Dendritic cell treated with granulocyte-macrophage colony-stimulating factor and Interleukin-4, amounts not matched to agents 40 ng/mL and 50 ng/mL, for 4 days (primary cell): ENCODE measurements around the gene ABCC2.
A peak's percentile ranks its signal among the peaks of the same experiment; 100 is the strongest.

Experiments used
- H3K27ac Mint-ChIP-seq: one replicate; pipeline ENCODE4 v1.8.0; 2022; ENCODE audit warnings: mild to moderate bottlenecking, mixed read lengths
- H3K27me3 Mint-ChIP-seq: one replicate; pipeline ENCODE4 v1.8.0; 2022; ENCODE audit warnings: mild to moderate bottlenecking, mixed read lengths
- H3K36me3 Mint-ChIP-seq: one replicate; pipeline ENCODE4 v1.8.0; 2022; ENCODE audit warnings: low read depth, mixed read lengths
- H3K4me1 Mint-ChIP-seq: one replicate; pipeline ENCODE4 v1.8.0; 2022; ENCODE audit warnings: low read depth, mixed read lengths
- H3K4me3 Mint-ChIP-seq: one replicate; pipeline ENCODE4 v1.8.0; 2022; ENCODE audit warnings: mild to moderate bottlenecking, moderate library complexity, mixed read lengths
- H3K9me3 Mint-ChIP-seq: one replicate; pipeline ENCODE4 v1.8.0; 2022; ENCODE audit warnings: mixed read lengths
- intact Hi-C: fragments of 100-400 bp; cut with micrococcal nuclease; formaldehyde crosslinking; loops from one replicate; pipeline ENCODE4 v1.15.0; 2022

The ABCC2 gene

GRCh38 chr10:99843310-99843709 is 60.9 kb downstream of the ABCC2 start:
- Mint-ChIP-seq H3K27me3 (peaks cover 4% of the 10 kb centered on the region), H3K4me1 (peaks cover 34% of the 10 kb centered on the region), H3K36me3 (no peaks in the 10 kb centered on the region), H3K27ac (peak overlapping the region; percentile 9), H3K9me3 (no peaks in the 10 kb centered on the region), H3K4me3 (no peak overlapping the region)
- intact Hi-C loops, result no loop called here

- no peaks in the 10 kb centered on the region for H3K9me3 Mint-ChIP-seq
- H3K4me1 Mint-ChIP-seq, result peaks cover 34% of the 10 kb centered on the region
- no peaks in the 10 kb centered on the region for H3K36me3 Mint-ChIP-seq
- H3K4me3 Mint-ChIP-seq, result no peak overlapping the region
- peaks cover 4% of the 10 kb centered on the region for H3K27me3 Mint-ChIP-seq
- intact Hi-C loops, result no loop called here
- H3K27ac Mint-ChIP-seq, result peak overlapping the region; percentile 30
These were observed 62.1 kb downstream of the ABCC2 start for GRCh38 chr10:99844433-99844955.

DNA sequence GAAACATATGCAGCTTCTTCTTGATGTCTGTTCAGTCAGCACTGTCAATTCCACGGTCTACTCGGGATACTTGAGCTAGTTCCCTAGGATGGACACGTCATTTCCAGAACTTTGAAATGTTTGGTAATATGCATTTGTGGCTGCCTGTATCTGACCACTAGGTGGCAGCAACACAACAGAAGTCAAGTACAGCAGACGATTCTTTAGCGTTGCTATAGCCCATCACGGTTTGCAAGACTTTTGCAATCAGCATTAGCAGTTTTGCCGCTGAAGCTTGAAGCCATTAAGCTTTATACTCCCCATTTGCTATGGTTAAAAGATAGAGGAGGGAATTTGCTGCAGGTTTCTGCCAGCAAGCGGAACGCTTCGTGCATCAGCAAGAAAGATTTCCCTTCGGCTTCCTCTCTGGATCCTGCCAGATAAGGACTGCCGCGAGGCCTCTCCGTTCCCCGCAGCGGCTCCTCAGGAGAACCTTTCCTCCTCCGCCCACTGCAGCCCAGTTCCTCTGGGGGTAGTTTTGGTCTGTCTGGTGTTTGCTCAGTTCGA is 63.5 kb downstream of the ABCC2 start:
- no peaks in the 10 kb centered on the region for H3K9me3 Mint-ChIP-seq
- peak overlapping the region; percentile 37 for H3K4me3 Mint-ChIP-seq

DNA sequence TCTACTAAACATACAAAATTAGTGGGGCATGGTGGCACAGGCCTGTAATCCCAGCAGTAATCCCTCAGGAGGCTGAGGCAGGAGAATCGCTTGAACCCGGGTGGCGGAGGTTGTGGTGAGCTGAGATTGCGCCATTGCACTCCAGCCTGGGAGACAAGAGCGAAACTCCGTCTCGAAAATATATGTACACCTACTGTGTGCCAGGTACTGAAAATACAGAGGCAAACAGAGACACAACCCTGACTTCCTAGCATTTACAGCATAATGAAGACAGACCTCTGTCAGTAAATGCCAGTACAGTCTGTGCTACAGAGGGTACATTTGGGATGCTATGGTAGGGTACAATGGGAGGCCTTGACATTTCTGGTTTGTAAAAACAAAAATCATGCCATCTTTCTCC is 66.6 kb downstream of the ABCC2 start:
- intact Hi-C loops, result loop anchor here (5.0 kb wide), 1 partner anchor 118 kb away; no protein-coding TSS in a partner anchor
- no peaks in the 10 kb centered on the region for H3K9me3 Mint-ChIP-seq
- no peak overlapping the region for H3K4me3 Mint-ChIP-seq
- no peaks in the 10 kb centered on the region for H3K36me3 Mint-ChIP-seq
- H3K4me1 Mint-ChIP-seq, result peaks cover 16% of the 10 kb centered on the region
- H3K27ac Mint-ChIP-seq, result no peak overlapping the region
- peaks cover 4% of the 10 kb centered on the region for H3K27me3 Mint-ChIP-seq

More for the DNA sequence above, 63.5 kb downstream of the ABCC2 start:
- intact Hi-C loops, result loop anchor here (1.0 to 5.0 kb wide), 2 partner anchors 121 to 200 kb away; no protein-coding TSS in a partner anchor
- no peak overlapping the region for H3K27ac Mint-ChIP-seq
- peaks cover 4% of the 10 kb centered on the region for H3K27me3 Mint-ChIP-seq
- H3K4me1 Mint-ChIP-seq, result peaks cover 32% of the 10 kb centered on the region
- no peaks in the 10 kb centered on the region for H3K36me3 Mint-ChIP-seq

DNA sequence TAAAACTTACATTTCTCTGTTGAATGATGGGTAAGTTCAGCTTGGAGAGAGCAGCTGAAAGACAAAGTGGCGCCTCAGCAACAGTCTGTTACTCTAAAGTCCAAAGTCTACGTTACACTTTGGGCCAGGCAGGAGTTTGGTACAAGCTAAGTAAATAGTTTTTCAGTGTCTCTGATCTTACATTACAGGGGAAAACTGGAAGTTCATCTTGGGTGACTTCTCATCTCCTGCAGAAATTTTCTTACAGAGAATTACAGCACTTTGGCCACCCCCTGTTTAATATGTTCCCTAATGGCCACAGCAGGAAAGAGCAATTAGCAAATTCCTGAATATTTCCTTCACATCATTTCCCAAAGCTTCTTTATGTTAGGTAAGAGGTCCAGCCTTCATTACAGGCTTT is 67.1 kb downstream of the ABCC2 start:
- Mint-ChIP-seq H3K4me3 (no peak overlapping the region), H3K9me3 (no peaks in the 10 kb centered on the region), H3K27ac (no peak overlapping the region), H3K27me3 (peaks cover 4% of the 10 kb centered on the region), H3K36me3 (no peaks in the 10 kb centered on the region), H3K4me1 (peaks cover 11% of the 10 kb centered on the region)
- intact Hi-C loops, result loop anchor here (5.0 kb wide), 1 partner anchor 118 kb away; no protein-coding TSS in a partner anchor

- Mint-ChIP-seq H3K4me3 (no peak overlapping the region), H3K36me3 (no peaks in the 10 kb centered on the region), H3K9me3 (no peaks in the 10 kb centered on the region), H3K27me3 (peaks cover 4% of the 10 kb centered on the region), H3K27ac (no peak overlapping the region), H3K4me1 (peaks cover 9% of the 10 kb centered on the region)
- intact Hi-C loops, result no loop called here
These were observed 67.8 kb downstream of the ABCC2 start for GRCh38 chr10:99850021-99850766.

DNA sequence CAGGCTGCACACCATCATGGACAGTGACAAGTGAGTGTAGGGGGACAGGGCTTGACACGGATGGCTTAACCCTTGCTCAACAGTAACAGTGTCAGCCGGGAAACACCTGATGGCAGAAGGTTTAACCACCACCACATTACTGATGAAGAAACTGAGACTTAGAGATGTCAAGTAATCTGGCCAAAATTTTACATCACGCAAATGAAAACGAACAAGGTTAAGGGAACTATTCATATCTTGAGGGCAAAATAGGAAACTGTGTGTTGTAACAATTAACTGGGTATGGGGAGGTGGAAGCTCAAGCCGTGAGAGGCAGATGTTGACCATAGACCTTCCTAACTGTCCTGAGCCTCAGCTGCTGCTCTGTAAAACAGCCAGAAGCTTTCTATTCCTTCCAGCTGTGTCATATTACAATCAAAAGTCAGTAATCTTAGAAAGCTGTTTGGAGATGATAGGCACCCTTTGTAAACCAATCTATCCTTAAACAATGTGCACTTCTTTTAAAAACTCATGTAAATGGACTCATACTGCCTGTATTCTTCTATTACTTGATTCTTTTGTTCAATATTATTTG is 68.4 kb downstream of the ABCC2 start:
- Mint-ChIP-seq H3K9me3 (no peaks in the 10 kb centered on the region), H3K27me3 (peaks cover 4% of the 10 kb centered on the region), H3K4me3 (no peak overlapping the region), H3K27ac (no peak overlapping the region), H3K4me1 (peaks cover 5% of the 10 kb centered on the region), H3K36me3 (no peaks in the 10 kb centered on the region)
- intact Hi-C loops, result no loop called here

DNA sequence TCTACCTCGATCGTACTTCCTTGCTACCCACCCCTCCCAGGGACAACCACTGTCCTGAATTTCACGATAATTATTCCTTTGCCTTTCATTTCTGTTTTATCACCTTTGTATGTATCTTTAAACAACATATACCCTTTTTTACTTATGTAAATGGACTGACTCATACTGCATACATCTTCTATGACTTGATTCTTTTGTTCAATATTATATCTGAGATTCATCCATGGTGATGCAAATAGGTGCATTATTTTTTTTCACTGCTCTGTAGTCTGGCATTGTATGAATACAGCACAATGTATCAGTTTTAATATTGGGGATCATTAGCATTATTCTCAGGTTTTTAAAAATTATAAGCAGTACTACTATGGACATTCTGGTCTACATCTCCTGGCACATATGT is 69.4 kb downstream of the ABCC2 start:
- Mint-ChIP-seq H3K27ac (no peak overlapping the region), H3K27me3 (peaks cover 3% of the 10 kb centered on the region), H3K4me3 (no peak overlapping the region), H3K36me3 (no peaks in the 10 kb centered on the region), H3K4me1 (no peaks in the 10 kb centered on the region), H3K9me3 (no peaks in the 10 kb centered on the region)
- intact Hi-C loops, result no loop called here

- H3K4me3 Mint-ChIP-seq, result no peak overlapping the region
- H3K27ac Mint-ChIP-seq, result no peak overlapping the region
- intact Hi-C loops, result no loop called here
- no peaks in the 10 kb centered on the region for H3K27me3 Mint-ChIP-seq
- H3K9me3 Mint-ChIP-seq, result no peaks in the 10 kb centered on the region
- no peaks in the 10 kb centered on the region for H3K4me1 Mint-ChIP-seq
- H3K36me3 Mint-ChIP-seq, result no peaks in the 10 kb centered on the region
These were observed 70.2 kb downstream of the ABCC2 start for GRCh38 chr10:99852481-99853213.

DNA sequence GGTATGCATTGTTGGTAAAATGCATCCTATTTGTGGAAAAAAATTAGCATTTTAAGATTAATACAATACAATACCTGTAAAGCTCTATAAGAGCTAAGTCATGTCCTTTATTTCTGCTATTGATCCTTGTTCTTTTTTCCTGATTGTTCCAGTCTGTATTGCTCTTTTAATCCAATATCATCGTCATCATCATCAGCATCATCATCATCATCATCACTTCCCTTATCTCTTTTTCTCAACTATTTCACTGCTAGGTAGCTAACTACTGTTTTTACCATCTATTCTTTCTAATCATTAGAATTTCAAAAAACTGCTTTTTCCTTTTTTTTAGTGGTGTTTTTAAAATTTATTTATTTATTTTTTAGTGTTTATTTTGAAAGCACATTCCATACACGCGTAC is 71.2 kb downstream of the ABCC2 start:
- H3K36me3 Mint-ChIP-seq, result no peaks in the 10 kb centered on the region
- no peaks in the 10 kb centered on the region for H3K9me3 Mint-ChIP-seq
- no peak overlapping the region for H3K27ac Mint-ChIP-seq
- no peaks in the 10 kb centered on the region for H3K27me3 Mint-ChIP-seq
- intact Hi-C loops, result no loop called here
- H3K4me3 Mint-ChIP-seq, result no peak overlapping the region
- H3K4me1 Mint-ChIP-seq, result no peaks in the 10 kb centered on the region

- no peaks in the 10 kb centered on the region for H3K36me3 Mint-ChIP-seq
- H3K9me3 Mint-ChIP-seq, result no peaks in the 10 kb centered on the region
- no peak overlapping the region for H3K4me3 Mint-ChIP-seq
- H3K27ac Mint-ChIP-seq, result no peak overlapping the region
- no peaks in the 10 kb centered on the region for H3K27me3 Mint-ChIP-seq
- intact Hi-C loops, result no loop called here
- no peaks in the 10 kb centered on the region for H3K4me1 Mint-ChIP-seq
These were observed 72.4 kb downstream of the ABCC2 start for GRCh38 chr10:99854860-99855259.

DNA sequence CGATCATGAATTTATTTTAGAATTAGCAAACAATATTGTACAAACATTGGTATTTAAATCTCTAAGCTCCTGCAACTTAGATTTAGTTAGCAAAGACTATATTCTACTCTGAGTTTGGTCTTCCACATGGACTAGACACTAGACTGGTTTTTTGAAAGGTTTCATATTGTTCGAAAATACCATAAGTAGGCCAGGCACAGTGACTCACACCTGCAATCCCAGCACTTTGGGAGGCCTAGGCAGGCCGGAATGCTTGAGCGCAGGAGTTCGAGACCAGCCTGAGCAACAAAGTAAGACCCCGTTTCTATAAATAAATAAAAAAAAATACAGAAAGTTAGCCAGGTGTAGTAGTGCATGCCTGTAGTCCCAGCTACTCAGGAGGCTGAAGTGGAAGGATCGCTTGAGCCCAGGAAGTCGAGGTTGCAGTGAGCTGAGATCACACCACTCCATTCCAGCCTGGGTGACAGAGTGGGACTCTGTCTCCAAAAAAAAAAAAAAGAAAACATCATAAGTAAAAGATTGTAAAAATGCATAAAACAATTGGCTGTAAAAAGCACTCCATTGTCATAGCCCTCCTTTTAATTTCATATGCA is 73.1 kb downstream of the ABCC2 start:
- Mint-ChIP-seq H3K36me3 (no peaks in the 10 kb centered on the region), H3K4me1 (no peaks in the 10 kb centered on the region), H3K27me3 (peaks cover 2% of the 10 kb centered on the region), H3K4me3 (no peak overlapping the region), H3K27ac (no peak overlapping the region), H3K9me3 (no peaks in the 10 kb centered on the region)
- intact Hi-C loops, result no loop called here

GRCh38 chr10:99858849-99859248 is 76.4 kb downstream of the ABCC2 start:
- H3K27me3 Mint-ChIP-seq, result peaks cover 11% of the 10 kb centered on the region
- H3K4me1 Mint-ChIP-seq, result no peaks in the 10 kb centered on the region
- H3K9me3 Mint-ChIP-seq, result no peaks in the 10 kb centered on the region
- no peak overlapping the region for H3K4me3 Mint-ChIP-seq
- H3K36me3 Mint-ChIP-seq, result no peaks in the 10 kb centered on the region
- intact Hi-C loops, result no loop called here
- no peak overlapping the region for H3K27ac Mint-ChIP-seq
